ENCODE measurements around the gene MRNIP.
"Not testable (repeated sequence)": the region's sequence is repeated elsewhere in the genome, so short reads cannot be mapped to it uniquely, and the experiment has no call there.

Gene MRNIP

DNA sequence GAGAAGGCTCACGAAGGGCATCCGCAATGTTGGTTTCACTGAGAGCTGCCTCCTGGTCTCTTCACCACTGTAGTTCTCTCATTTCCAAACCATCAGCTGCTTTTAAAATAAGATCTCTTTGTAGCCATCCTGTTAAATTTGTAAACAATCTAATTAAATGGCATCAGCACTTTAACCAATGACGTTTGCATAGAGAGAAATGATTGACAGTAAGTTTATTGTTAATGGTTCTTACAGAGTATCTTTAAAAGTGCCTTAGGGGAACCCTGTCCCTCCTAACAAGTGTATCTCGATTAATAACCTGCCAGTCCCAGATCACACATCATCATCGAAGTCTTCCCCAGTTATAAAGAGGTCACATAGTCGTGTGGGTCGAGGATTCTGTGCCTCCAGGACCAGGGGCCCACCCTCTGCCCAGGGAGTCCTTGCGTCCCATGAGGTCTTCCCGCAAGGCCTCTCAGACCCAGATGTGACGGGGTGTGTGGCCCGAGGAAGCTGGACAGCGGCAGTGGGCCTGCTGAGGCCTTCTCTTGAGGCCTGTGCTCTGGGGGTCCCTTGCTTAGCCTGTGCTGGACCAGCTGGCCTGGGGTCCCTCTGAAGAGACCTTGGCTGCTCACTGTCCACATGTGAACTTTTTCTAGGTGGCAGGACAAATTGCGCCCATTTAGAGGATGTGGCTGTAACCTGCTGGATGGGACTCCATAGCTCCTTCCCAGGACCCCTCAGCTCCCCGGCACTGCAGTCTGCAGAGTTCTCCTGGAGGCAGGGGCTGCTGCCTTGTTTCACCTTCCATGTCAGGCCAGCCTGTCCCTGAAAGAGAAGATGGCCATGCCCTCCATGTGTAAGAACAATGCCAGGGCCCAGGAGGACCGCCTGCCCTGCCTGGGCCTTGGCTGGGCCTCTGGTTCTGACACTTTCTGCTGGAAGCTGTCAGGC, 21.3 kb downstream of the MRNIP start:
- no peak for DNase-seq

DNA sequence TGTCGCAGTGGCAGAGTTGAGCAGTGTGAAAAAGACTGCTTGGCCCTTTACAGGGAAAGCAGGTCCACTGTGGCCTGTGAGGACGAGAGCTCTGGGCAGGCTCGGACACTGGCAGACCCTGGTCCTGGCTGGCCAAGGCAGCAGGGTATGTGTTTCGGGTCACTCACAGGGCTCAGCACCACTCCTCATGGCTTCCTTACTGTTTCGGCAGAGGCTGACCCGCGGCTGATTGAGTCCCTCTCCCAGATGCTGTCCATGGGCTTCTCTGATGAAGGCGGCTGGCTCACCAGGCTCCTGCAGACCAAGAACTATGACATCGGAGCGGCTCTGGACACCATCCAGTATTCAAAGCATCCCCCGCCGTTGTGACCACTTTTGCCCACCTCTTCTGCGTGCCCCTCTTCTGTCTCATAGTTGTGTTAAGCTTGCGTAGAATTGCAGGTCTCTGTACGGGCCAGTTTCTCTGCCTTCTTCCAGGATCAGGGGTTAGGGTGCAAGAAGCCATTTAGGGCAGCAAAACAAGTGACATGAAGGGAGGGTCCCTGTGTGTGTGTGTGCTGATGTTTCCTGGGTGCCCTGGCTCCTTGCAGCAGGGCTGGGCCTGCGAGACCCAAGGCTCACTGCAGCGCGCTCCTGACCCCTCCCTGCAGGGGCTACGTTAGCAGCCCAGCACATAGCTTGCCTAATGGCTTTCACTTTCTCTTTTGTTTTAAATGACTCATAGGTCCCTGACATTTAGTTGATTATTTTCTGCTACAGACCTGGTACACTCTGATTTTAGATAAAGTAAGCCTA, 22.2 kb downstream of the MRNIP start:
- no peak for DNase-seq

DNA sequence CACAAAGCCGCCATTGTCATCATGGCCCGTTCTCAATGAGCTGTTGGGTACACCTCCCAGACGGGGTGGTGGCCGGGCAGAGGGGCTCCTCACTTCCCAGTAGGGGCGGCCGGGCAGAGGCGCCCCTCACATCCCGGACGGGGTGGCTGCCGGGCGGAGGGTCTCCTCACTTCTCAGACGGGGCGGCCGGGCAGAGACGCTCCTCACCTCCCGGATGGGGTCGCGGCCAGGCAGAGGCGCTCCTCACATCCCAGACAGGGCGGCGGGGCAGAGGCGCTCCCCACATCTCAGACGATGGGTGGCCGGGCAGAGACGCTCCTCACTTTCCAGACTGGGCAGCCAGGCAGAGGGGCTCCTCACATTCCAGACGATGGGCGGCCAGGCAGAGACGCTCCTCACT, 23.7 kb downstream of the MRNIP start:
- DNase-seq = not testable (repeated sequence)

DNA sequence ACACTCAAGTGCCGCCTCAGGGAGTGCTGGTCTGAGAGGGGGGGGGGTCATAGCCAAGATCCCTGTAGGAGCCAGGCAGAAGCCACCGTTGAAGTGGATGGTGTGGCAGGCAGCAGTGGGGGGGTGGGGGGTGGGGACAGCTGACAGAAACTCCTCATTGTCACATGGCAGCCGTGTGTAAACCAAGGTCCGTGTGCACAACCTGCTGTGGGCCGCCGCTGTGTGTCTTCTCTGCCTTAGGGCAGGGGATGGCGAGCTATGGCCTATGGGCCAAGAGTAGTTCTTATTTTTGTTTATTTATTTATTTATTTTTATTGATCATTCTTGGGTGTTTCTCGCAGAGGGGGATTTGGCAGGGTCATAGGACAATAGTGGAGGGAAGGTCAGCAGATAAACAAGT, 24.5 kb downstream of the MRNIP start:
- DNase-seq = no peak

DNA sequence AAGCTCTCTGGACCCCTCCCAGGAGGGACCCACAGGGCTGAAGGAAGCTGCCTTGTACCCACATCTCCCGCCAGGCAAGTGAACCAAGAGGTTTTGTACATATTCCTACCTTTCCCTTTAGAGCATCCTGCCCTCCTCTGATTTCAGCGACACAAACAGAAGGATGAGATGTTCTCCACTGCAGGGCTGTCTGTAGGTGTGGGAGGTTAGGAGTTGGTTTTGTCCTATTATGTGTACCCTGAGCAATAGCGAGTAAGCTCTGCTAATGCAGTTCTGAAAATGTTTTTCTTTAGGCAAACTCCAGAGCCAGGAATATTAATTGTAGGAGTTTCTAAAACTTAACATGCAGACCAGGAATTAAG, 24.9 kb downstream of the MRNIP start:
- no peak for DNase-seq

DNA sequence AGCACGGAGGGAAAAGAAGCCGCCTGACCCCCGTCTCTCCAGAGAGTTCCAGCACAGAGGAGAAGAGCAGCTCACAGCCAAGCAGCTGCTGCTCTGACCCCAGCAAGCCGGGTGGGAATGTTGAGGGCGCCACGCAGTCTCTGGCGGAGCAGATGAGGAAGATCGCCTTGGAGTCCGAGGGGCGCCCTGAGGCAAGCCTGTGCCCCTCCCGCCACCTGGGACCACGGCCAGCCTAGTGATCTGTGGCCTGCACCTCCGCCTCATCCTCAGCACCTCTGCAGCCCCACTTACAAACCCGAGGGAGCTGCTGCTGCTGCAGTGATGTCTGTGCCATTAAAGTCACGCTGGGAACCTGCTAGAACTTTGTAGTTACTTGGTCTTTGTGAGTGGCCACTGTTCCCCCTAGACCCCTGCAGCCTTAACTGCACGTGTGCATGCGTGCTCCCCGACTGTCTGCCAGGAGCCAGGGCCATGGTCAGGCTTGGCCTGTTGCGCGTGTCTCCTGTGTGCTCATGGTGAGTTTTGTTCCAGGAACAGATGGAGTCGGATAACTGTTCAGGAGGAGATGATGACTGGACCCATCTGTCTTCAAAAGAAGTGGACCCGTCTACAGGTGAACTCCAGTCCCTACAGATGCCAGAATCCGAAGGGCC, 25.4 kb downstream of the MRNIP start:
- DNase-seq = no peak

DNA sequence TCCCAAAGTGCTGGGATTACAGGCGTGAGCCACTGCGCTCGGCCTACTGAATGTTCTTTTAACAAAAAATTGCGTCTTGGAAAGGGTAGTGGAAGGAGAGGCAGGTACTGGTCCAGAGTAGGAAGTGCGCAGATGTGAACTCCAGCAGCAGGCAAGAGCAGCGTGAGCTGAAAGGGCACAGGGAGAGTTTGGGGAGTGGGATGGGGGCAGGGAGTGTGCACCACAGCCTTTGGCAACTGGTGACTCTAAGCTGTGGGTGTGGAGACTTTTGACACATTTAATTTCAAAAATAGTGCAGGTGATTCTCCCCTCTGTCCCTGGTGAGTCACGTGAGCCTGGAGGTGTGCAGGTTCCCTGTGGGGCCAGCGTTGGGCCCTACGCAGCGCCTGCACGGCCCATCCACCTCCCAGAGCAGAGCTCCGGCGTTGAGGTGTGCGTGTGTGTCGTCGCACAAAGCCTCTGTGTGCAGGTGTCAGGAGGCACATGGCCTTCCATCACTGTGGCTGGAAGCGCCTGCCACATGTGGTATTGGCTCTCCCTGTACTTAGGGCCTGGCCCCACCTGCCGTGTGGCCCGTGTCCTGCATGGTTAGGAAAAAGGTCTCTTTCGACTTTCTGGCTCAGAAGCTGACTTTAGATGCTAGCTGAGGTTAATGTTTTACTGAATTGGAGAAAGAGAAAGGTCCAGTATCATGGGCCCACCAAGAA, 26.4 kb downstream of the MRNIP start:
- no peak for DNase-seq

DNA sequence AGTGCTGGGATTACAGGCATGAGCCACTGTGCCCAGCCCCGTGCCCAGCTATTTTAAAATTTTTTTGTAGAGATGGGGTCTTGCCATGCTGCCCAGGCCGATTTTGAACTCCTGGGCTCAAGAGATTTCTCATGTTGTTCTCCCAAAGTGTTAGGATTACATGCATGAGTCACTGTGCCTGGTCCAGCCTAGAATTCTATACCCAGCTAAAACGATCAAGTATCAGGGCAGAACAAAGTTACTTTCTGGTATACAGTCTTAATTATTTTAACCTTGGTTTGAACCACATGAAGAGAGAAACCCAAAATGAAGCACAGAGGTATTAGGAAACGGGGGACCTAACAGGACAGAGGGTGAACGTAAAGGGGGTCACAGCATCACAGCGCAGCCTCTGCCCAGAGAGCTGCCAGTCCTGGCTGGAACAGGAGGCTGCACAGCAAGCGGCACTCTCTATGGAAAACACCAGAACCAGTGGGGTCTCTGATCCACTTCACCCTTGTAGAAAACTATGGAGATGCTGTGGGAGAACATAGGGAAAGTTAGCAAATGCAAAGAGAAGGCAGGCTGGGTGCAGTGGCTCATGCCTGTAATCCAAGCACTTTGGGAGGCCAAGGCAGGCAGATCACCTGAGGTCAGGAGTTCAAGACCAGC, 27.7 kb downstream of the MRNIP start:
- no peak for DNase-seq

DNA sequence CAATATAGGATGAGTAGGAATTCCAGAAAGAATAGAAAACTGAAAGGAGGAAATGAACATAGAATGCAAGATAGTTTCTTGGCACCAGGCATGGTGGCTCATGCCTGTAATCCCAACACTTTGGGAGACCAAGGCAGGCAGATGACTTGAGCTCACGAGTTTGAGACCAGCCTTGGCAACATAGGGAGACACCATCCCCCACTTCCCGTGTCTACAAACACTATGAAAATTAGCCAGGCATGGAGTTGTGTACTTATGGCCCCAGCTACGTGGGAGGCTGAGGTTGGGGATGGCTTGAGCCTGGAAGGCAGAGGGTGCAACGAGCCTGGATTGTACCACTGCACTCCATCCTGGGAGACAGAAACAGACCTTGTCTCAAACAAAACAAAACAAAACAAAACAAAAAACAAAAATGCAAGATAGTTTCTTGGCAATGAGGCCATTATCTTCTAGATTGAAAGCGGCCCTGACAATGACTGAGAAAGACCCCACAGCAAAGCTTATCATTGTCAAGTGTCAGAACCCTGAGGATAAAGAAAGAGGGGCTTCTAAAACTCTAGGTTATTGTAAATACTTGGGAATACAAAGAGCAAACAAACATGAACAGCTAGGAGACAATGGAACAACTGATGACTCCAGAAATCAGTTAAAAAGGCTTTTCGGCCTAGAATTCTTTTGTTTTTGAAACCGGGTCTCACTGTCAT, 28.7 kb downstream of the MRNIP start:
- no peak for DNase-seq

DNA sequence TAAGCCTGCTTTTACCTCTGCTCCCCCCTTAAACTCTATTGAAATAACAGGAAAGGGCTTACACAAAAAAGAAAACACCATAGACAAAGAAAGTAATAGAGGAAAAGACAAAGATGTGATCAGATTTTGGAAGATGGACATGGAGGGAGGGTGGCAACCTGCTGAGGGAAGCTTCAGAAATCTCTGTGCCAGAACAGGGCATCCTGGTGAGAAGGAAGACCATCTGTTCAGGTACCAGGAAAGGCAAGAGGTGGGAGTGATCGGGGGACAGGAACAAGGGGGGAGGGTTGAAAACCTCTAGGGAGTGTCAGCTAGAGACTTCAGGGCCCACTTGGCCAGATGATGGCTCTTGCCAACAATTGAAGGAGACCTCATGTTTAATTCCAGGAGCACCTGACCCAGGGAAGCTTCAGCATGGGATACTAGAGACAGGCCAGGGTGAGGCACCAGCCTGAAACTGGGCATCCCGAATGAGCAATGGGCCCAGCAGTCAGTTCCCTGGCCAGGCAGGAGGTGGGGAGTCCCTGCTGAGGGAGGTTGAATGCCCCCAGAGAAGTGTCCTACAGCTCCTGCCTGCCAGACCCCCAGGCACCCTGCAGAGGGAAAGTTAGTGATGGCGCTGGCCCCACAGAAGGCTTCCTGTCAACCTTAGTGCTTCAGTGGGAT, 29.7 kb downstream of the MRNIP start:
- DNase-seq = no peak

DNA sequence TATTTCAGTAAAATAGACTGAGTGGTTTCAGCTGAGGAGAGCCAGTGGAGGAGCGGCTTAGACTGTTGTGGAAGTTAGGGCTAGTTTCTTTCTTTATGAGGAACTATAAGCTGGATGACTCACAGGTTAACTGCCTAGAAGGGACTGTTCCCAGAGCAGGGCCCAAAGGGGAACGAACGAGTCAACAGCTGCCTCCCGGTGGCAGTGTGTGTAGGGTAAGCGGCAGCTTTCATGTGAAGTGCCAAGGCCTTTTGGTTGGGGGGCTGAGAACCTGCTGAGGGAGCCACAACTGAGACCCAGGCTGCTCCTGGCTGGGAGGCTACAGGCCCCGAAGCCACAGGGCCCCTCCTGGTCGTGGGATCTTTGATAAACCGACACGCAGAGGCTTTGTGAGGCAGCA, 30.9 kb downstream of the MRNIP start:
- DNase-seq = no peak

DNA sequence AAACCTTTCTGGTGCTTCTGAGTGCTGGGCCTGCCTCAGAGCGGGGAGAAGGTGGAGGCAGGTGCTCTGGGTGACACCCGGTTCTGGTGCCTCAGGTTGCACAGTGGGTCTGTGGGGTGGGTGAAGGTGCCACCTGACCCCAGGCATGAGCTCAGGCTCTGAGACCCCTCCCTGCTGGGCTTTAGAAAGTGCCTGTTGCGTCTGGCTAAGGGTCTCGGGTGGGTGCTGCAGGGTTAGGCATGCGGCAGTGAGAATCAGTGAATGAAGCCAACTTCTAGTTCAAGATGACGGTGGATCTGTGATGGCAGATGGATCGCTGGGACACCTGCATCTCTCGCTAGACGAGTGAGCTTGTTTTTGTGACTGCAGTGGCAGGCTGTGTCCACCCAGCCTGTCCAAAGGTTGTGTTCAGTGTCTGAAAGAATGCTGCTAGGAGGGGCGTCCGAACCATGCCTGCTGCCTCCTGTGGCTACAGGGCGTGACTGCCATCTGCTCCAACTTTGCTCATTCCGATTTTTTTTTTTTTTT, 32.9 kb downstream of the MRNIP start:
- DNase-seq = no peak

DNA sequence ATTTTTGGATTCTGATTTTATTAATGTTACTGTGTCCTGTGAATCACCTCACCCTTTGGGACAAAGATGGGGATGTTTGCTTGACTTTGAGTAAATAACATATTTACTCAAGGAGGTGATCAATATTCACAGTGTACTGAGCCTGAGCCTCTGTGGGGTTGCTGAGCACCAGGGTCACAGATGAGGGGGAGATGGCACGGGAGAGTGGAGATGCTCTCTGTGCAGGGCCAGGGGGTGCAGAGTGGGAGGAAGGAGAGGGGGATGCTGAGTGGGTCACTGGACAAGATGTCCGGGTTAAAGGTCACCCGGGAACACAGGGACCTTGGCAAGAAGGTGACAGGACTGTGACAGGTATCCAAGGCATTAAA, 33.9 kb downstream of the MRNIP start:
- no peak for DNase-seq

DNA sequence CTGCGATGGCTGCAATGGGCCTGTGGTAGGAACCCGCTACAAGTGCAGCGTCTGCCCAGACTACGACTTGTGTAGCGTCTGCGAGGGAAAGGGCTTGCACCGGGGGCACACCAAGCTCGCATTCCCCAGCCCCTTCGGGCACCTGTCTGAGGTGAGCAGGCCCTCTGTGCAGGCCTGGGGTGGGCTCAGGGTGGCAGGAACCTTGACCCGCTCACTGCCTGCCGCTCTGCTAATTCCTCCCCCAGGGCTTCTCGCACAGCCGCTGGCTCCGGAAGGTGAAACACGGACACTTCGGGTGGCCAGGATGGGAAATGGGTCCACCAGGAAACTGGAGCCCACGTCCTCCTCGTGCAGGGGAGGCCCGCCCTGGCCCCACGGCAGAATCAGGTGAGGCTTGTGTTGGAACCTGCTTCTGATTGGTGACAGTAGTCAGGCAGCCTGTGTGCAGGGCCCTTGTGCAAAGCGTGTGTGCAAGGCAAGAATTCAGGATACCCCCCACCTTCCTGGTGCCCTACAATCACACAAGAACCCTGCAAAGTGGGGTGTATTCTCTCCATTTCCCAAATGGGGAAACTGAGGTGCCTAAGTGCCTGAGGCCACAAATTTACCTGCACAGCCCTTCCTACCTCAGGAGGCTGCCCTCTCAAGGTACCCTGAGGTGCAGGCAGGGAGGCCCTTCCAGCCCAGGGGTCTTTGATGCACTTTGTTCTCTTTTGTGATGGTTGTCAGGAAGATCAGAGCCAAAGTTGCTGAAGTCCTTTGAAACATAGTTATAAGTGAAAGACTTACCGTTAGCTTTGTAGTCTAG, 34.5 kb downstream of the MRNIP start:
- no peak for DNase-seq

DNA sequence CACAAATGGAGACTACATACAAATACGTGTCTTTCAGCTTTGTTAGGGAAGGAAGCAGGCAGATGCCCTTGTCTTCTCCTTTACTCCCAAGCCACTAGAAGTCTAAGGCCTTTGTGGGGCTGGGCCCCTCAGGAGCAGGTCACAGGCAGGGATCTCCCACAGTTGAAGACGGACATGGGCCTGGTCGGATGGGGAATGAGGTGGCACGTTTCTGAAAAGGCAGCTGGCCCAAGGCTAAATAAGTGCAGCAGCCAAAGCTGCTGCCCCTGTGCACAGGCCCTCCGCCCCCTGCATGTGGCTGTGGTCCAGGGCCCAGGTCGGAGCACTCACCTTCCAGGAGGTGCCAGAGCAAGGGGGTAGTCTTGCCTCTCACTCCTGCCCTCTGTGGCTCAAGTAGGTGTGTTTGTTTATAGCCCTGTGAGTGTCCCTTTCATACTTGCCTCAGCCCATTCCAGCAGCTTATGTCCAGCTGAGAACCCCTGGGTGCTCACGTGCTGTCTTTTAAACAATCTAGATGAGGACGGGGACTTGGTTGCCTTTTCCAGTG, 36.1 kb downstream of the MRNIP start:
- DNase-seq = no peak

DNA sequence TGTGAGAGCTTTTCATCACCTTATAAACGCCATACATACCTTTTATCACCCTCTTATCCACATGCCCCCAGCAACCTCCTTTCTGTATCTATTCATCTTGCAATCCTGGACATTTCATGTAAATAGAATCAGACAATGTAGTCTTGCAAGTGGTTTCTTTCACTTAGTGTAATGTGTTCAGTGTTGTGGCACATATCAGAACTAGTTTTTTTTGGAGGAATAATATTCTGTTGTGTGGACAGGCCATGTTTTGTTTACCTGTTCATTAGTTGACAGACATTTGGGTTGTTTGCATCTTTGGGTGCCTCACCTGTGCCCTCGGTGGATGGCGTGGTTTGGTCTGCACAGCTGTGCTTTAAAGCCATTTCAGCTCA, 36.6 kb downstream of the MRNIP start:
- no peak for DNase-seq

DNA sequence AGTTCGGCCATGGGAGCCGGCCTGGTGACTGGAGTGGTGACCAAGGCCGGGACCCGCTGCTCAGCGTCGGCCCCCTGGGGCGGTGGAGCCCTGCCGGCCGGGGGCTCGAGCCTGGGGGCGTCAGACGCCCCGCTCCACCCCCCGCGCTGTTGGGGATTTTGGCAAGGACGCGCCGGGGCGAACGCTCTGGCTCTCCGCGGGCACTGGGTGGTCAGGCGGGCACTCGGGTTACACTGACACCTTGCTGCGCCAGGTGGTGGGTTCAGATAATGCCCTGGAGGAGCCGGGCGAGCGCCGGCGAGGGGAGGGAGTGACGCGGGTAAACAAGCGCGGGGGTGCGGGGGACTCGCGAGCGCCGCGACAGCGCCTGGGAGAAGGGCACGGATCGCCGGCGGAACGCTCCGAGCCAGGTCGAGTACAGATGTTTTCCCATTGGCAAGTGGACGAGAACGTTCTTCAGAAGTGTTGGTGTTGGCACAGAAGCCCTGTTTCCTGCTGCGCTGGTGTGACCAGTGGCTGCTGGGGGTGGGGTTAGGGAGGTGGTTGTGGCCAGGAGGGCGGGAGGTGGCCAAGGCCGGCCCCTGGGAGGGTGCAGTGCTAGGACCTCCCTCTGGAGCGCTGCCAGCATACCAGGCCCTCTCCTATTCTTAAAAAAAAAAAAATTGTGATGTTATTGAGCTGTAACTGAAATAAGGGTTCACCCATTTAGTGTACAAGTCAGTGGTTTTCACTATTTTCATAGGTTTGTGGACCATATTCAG, 37.1 kb downstream of the MRNIP start:
- DNase-seq = peak; percentile 25 to 30

DNA sequence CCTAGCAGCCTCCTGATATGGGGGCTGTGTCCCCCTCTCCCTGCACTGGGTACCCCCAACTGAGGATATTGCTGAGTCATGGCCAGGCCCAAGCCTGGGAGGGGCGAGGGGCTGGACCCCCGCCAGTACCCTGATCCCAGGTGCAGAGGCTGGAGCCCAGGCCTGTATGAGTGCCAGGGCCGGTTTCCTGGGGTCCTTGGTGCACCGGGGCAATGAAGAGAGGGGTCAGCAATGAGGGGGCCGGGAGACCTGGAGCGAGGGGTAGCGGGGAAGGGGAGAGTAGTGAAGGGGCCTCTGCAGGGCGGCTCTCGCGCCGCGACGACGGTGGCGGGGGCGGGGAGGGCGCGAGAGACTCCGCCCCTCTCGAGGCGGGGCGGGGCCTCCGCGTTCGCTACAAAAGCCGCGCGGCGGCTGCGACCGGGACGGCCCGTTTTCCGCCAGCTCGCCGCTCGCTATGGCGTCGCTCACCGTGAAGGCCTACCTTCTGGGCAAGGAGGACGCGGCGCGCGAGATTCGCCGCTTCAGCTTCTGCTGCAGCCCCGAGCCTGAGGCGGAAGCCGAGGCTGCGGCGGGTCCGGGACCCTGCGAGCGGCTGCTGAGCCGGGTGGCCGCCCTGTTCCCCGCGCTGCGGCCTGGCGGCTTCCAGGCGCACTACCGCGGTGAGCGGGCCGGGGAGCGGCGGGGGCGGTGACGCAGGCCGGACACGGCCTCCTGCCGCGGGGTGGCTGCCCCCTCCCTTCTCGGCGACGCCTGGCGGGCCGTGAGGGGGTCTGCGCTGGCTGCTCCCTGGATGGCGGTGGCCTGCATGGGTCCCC, 37.9 kb downstream of the MRNIP start, which contains the start of gene SQSTM1:
SQSTM1 (plus strand) TSS at position 423 of the 815 bp plus-strand sequence; CDS start at position 455, 32 bp downstream.
- peak; percentile 23 to 72 for DNase-seq

Measured in NCI-H1930 (cell line).